Measurements from ENCODE around the gene GCSH. TPM values are rescaled to one million over a fixed set of nuclear protein-coding genes. Genes with fewer than 3 reads are reported as not detected.

Gene GCSH
- polyA plus RNA-seq, 1 donor (not counting 4 experiments of a cell fraction or from before 2014, with no cell fraction given): 67.7 TPM

DNA sequence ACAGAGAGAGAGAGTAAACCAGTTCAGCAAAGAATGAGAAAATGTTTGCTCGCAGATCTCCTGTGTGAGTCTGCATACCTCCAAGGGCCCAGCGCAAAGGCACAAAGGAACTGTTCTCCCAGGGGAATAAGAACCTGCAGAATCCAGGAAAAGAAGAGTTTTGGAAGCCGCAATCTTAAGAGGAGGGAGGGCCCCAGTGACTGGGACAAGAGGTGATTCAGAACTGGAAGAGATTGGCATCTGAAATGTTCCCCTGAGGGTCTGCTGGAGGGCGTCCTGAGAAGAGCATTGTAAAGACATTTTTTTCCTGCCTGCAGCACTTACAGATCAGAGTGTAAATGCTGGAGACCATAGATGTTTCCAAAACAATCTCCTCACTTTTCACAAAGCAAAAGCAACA lies 54.5 kb downstream of the GCSH start:
- TF ChIP-seq, protein P1, sequence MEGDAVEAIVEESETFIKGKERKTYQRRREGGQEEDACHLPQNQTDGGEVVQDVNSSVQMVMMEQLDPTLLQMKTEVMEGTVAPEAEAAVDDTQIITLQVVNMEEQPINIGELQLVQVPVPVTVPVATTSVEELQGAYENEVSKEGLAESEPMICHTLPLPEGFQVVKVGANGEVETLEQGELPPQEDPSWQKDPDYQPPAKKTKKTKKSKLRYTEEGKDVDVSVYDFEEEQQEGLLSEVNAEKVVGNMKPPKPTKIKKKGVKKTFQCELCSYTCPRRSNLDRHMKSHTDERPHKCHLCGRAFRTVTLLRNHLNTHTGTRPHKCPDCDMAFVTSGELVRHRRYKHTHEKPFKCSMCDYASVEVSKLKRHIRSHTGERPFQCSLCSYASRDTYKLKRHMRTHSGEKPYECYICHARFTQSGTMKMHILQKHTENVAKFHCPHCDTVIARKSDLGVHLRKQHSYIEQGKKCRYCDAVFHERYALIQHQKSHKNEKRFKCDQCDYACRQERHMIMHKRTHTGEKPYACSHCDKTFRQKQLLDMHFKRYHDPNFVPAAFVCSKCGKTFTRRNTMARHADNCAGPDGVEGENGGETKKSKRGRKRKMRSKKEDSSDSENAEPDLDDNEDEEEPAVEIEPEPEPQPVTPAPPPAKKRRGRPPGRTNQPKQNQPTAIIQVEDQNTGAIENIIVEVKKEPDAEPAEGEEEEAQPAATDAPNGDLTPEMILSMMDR (optimal IDR thresholded peaks at IDR 0.05 in 1 of 3, IDR thresholded peaks at IDR 0.05 in 1 of 3, conservative IDR thresholded peaks at IDR 0.05 in 1 of 3; ENCODE audit: extremely low read depth in 1 of 3, insufficient read depth in 2 of 3, low read length in 3 of 3): no peak
- TF ChIP-seq EZH2 (IDR thresholded peaks at IDR 0.05; ENCODE audit: low read length): no peak
- no peaks in the 10 kb centered on the region for H3K27me3 ChIP-seq (ENCODE audit: control insufficient read depth, extremely low read depth, insufficient read depth, low read length)
- H3K36me3 ChIP-seq (ENCODE audit: control insufficient read depth in 2 of 2, extremely low read depth in 1 of 2, insufficient read depth in 2 of 2, low read length in 2 of 2): peaks cover 9 to 13% of the 10 kb centered on the region in 2 experiments
- peaks cover 6% of the 10 kb centered on the region for H3K4me1 ChIP-seq (ENCODE audit: control insufficient read depth, extremely low read depth, insufficient read depth, low read length)
- dilution Hi-C loops (cut with MboI; ENCODE audit: extremely low pct_ligation_motif_present, low sequenced_read_pairs): no loop called here
- no peak overlapping the region for H3K4me3 ChIP-seq (ENCODE audit: control insufficient read depth in 2 of 3, extremely low read depth in 1 of 3, insufficient read depth in 2 of 3, low read depth in 1 of 3, low read length in 3 of 3)
- no peak overlapping the region for H3K4me2 ChIP-seq (ENCODE audit: control insufficient read depth, extremely low read depth, insufficient read depth, low read depth, low read length)
- H3K9me1 ChIP-seq (ENCODE audit: control insufficient read depth, extremely low read depth, insufficient read depth, low read length): no peaks in the 10 kb centered on the region
- H3K9me3 ChIP-seq (ENCODE audit: control insufficient read depth, low read depth, low read length): no peaks in the 10 kb centered on the region
- no peaks in the 10 kb centered on the region for H4K20me1 ChIP-seq (ENCODE audit: control insufficient read depth, extremely low read depth, insufficient read depth, low read length)
- no peak overlapping the region for H3K9ac ChIP-seq (ENCODE audit: control insufficient read depth, extremely low read depth, insufficient read depth, low read length)
- H2AFZ ChIP-seq (ENCODE audit: control insufficient read depth, low read length): no peak overlapping the region
- peaks cover 23% of the 10 kb centered on the region for H3K79me2 ChIP-seq (ENCODE audit: control insufficient read depth, insufficient read depth, low read length)
- H3K27ac ChIP-seq (ENCODE audit: control insufficient read depth, insufficient read depth, low read length): no peak overlapping the region
- FAIRE-seq: no peak
- no peak for DNase-seq (ENCODE audit: low read depth, low spot score)

DNA sequence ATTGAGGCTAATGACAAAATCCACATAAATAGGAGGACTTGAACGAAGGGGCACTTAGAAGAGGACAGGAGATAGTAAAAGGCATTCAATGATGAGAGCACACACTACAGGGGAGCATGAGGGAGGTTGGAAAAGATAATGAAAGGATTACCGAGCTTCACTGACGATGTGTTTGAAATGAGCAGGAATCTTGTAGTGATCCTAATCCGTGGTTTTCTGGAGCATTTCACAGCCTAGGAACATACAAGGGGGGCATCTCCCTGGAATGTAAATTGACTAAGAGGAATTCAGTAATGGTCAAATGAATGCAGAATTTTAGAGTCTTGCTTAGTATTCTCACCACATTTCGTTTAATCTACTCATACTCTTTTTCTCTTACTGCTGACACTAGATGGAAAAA lies 55.4 kb downstream of the GCSH start:
- H3K36me3 ChIP-seq (ENCODE audit: control insufficient read depth in 2 of 2, extremely low read depth in 1 of 2, insufficient read depth in 2 of 2, low read length in 2 of 2): peaks cover 9 to 13% of the 10 kb centered on the region in 2 experiments
- TF ChIP-seq EZH2 (IDR thresholded peaks at IDR 0.05; ENCODE audit: low read length): no peak
- TF ChIP-seq, protein P1 (optimal IDR thresholded peaks at IDR 0.05 in 1 of 3, IDR thresholded peaks at IDR 0.05 in 1 of 3, conservative IDR thresholded peaks at IDR 0.05 in 1 of 3; ENCODE audit: extremely low read depth in 1 of 3, insufficient read depth in 2 of 3, low read length in 3 of 3): no peak
- no peak for FAIRE-seq

More for the DNA sequence above, 55.4 kb downstream of the GCSH start:
- DNase-seq (ENCODE audit: low read depth, low spot score): no peak
- Histone ChIP-seq H3K9me1 (ENCODE audit: control insufficient read depth, extremely low read depth, insufficient read depth, low read length) (no peaks in the 10 kb centered on the region), H3K27me3 (ENCODE audit: control insufficient read depth, extremely low read depth, insufficient read depth, low read length) (no peaks in the 10 kb centered on the region), H3K27ac (ENCODE audit: control insufficient read depth, insufficient read depth, low read length) (no peak overlapping the region), H3K4me2 (ENCODE audit: control insufficient read depth, extremely low read depth, insufficient read depth, low read depth, low read length) (no peak overlapping the region), H3K4me3 (ENCODE audit: control insufficient read depth in 2 of 3, extremely low read depth in 1 of 3, insufficient read depth in 2 of 3, low read depth in 1 of 3, low read length in 3 of 3) (no peak overlapping the region), H3K9me3 (ENCODE audit: control insufficient read depth, low read depth, low read length) (no peaks in the 10 kb centered on the region), H3K79me2 (ENCODE audit: control insufficient read depth, insufficient read depth, low read length) (peaks cover 31% of the 10 kb centered on the region), H4K20me1 (ENCODE audit: control insufficient read depth, extremely low read depth, insufficient read depth, low read length) (no peaks in the 10 kb centered on the region), H3K4me1 (ENCODE audit: control insufficient read depth, extremely low read depth, insufficient read depth, low read length) (peaks cover 8% of the 10 kb centered on the region), H2AFZ (ENCODE audit: control insufficient read depth, low read length) (no peak overlapping the region), H3K9ac (ENCODE audit: control insufficient read depth, extremely low read depth, insufficient read depth, low read length) (no peak overlapping the region)
- dilution Hi-C loops (cut with MboI; ENCODE audit: extremely low pct_ligation_motif_present, low sequenced_read_pairs): no loop called here
